ENCODE data around the gene PLCB1.

Gene PLCB1

GRCh38 chr20:8219403-8219802, 87.3 kb downstream of the PLCB1 start:
- H3K27ac ChIP-seq (ENCODE audit: low read length), result no peak overlapping the region
- no peaks in the 10 kb centered on the region for H3K27me3 ChIP-seq (ENCODE audit: insufficient read depth, low read length)
- no peaks in the 10 kb centered on the region for H3K9me3 ChIP-seq (ENCODE audit: insufficient read depth, low read depth, low read length)

GRCh38 chr20:8220716-8221115, 88.7 kb downstream of the PLCB1 start:
- Histone ChIP-seq H3K9ac (ENCODE audit: low read depth, low read length) (no peak overlapping the region), H3K27ac (ENCODE audit: low read length) (no peak overlapping the region), H3K27me3 (ENCODE audit: insufficient read depth, low read length) (no peaks in the 10 kb centered on the region), H3K4me3 (ENCODE audit: low read length) (no peak overlapping the region), H3K9me3 (ENCODE audit: insufficient read depth, low read depth, low read length) (no peaks in the 10 kb centered on the region), H3K36me3 (ENCODE audit: insufficient read depth, low read depth, low read length) (no peaks in the 10 kb centered on the region), H3K4me1 (ENCODE audit: insufficient read depth, low read length) (peaks cover 7% of the 10 kb centered on the region; the same call in 1 of the 2 replicates)

More at GRCh38 chr20:8219403-8219802, 87.3 kb downstream of the PLCB1 start:
- Histone ChIP-seq H3K9ac (ENCODE audit: low read depth, low read length) (no peak overlapping the region), H3K4me1 (ENCODE audit: insufficient read depth, low read length) (peaks cover 12% of the 10 kb centered on the region), H3K36me3 (ENCODE audit: insufficient read depth, low read depth, low read length) (no peaks in the 10 kb centered on the region), H3K4me3 (ENCODE audit: low read length) (no peak overlapping the region)

GRCh38 chr20:8221887-8222419, 89.9 kb downstream of the PLCB1 start:
- H3K9me3 ChIP-seq (ENCODE audit: insufficient read depth, low read depth, low read length), result no peaks in the 10 kb centered on the region
- H3K9ac ChIP-seq (ENCODE audit: low read depth, low read length), result no peak overlapping the region
- no peak overlapping the region for H3K4me3 ChIP-seq (ENCODE audit: low read length)
- H3K27me3 ChIP-seq (ENCODE audit: insufficient read depth, low read length), result no peaks in the 10 kb centered on the region
- H3K27ac ChIP-seq (ENCODE audit: low read length), result no peak overlapping the region
- no peaks in the 10 kb centered on the region for H3K36me3 ChIP-seq (ENCODE audit: insufficient read depth, low read depth, low read length)
- peaks cover 7% of the 10 kb centered on the region; the same call in 1 of the 2 replicates for H3K4me1 ChIP-seq (ENCODE audit: insufficient read depth, low read length)

- no peaks in the 10 kb centered on the region for H3K9me3 ChIP-seq (ENCODE audit: insufficient read depth, low read depth, low read length)
- H3K4me3 ChIP-seq (ENCODE audit: low read length), result no peak overlapping the region
- no peak overlapping the region for H3K9ac ChIP-seq (ENCODE audit: low read depth, low read length)
- no peak overlapping the region for H3K27ac ChIP-seq (ENCODE audit: low read length)
- H3K4me1 ChIP-seq (ENCODE audit: insufficient read depth, low read length), result peaks cover 7% of the 10 kb centered on the region; the same call in 1 of the 2 replicates
- H3K27me3 ChIP-seq (ENCODE audit: insufficient read depth, low read length), result no peaks in the 10 kb centered on the region
- no peaks in the 10 kb centered on the region for H3K36me3 ChIP-seq (ENCODE audit: insufficient read depth, low read depth, low read length)
Observed at GRCh38 chr20:8223091-8223870, 91.2 kb downstream of the PLCB1 start.

- H3K27ac ChIP-seq (ENCODE audit: low read length), result no peak overlapping the region
Observed at GRCh38 chr20:8225658-8226057, 93.6 kb downstream of the PLCB1 start.

GRCh38 chr20:8226106-8226505, 94.0 kb downstream of the PLCB1 start:
- no peaks in the 10 kb centered on the region for H3K36me3 ChIP-seq (ENCODE audit: insufficient read depth, low read depth, low read length)
- H3K27ac ChIP-seq (ENCODE audit: low read length), result no peak overlapping the region
- H3K9me3 ChIP-seq (ENCODE audit: insufficient read depth, low read depth, low read length), result no peaks in the 10 kb centered on the region
- no peak overlapping the region for H3K9ac ChIP-seq (ENCODE audit: low read depth, low read length)
- H3K4me3 ChIP-seq (ENCODE audit: low read length), result no peak overlapping the region
- peaks cover 7% of the 10 kb centered on the region; the same call in 1 of the 2 replicates for H3K4me1 ChIP-seq (ENCODE audit: insufficient read depth, low read length)
- no peaks in the 10 kb centered on the region for H3K27me3 ChIP-seq (ENCODE audit: insufficient read depth, low read length)

More at GRCh38 chr20:8225658-8226057, 93.6 kb downstream of the PLCB1 start:
- H3K4me1 ChIP-seq (ENCODE audit: insufficient read depth, low read length), result peaks cover 7% of the 10 kb centered on the region; the same call in 1 of the 2 replicates
- H3K36me3 ChIP-seq (ENCODE audit: insufficient read depth, low read depth, low read length), result no peaks in the 10 kb centered on the region
- no peak overlapping the region for H3K4me3 ChIP-seq (ENCODE audit: low read length)
- no peaks in the 10 kb centered on the region for H3K27me3 ChIP-seq (ENCODE audit: insufficient read depth, low read length)
- H3K9ac ChIP-seq (ENCODE audit: low read depth, low read length), result no peak overlapping the region
- H3K9me3 ChIP-seq (ENCODE audit: insufficient read depth, low read depth, low read length), result no peaks in the 10 kb centered on the region

- H3K9me3 ChIP-seq (ENCODE audit: insufficient read depth, low read depth, low read length), result no peaks in the 10 kb centered on the region
- H3K27ac ChIP-seq (ENCODE audit: low read length), result no peak overlapping the region
- no peaks in the 10 kb centered on the region for H3K27me3 ChIP-seq (ENCODE audit: insufficient read depth, low read length)
- H3K9ac ChIP-seq (ENCODE audit: low read depth, low read length), result no peak overlapping the region
- peaks cover 7% of the 10 kb centered on the region; the same call in 1 of the 2 replicates for H3K4me1 ChIP-seq (ENCODE audit: insufficient read depth, low read length)
- H3K4me3 ChIP-seq (ENCODE audit: low read length), result no peak overlapping the region
- no peaks in the 10 kb centered on the region for H3K36me3 ChIP-seq (ENCODE audit: insufficient read depth, low read depth, low read length)
Observed at GRCh38 chr20:8227293-8227692, 95.2 kb downstream of the PLCB1 start.

- Histone ChIP-seq H3K36me3 (ENCODE audit: insufficient read depth, low read depth, low read length) (no peaks in the 10 kb centered on the region), H3K9me3 (ENCODE audit: insufficient read depth, low read depth, low read length) (no peaks in the 10 kb centered on the region), H3K27me3 (ENCODE audit: insufficient read depth, low read length) (no peaks in the 10 kb centered on the region), H3K9ac (ENCODE audit: low read depth, low read length) (no peak overlapping the region), H3K27ac (ENCODE audit: low read length) (no peak overlapping the region), H3K4me1 (ENCODE audit: insufficient read depth, low read length) (peaks cover 3% of the 10 kb centered on the region; the same call in 1 of the 2 replicates), H3K4me3 (ENCODE audit: low read length) (no peak overlapping the region)
Observed at GRCh38 chr20:8228315-8228714, 96.2 kb downstream of the PLCB1 start.

GRCh38 chr20:8229090-8229489, 97.0 kb downstream of the PLCB1 start:
- H3K27me3 ChIP-seq (ENCODE audit: insufficient read depth, low read length), result no peaks in the 10 kb centered on the region
- no peaks in the 10 kb centered on the region for H3K9me3 ChIP-seq (ENCODE audit: insufficient read depth, low read depth, low read length)
- H3K27ac ChIP-seq (ENCODE audit: low read length), result no peak overlapping the region
- H3K4me1 ChIP-seq (ENCODE audit: insufficient read depth, low read length), result no peaks in the 10 kb centered on the region
- H3K36me3 ChIP-seq (ENCODE audit: insufficient read depth, low read depth, low read length), result no peaks in the 10 kb centered on the region
- H3K4me3 ChIP-seq (ENCODE audit: low read length), result no peak overlapping the region
- H3K9ac ChIP-seq (ENCODE audit: low read depth, low read length), result no peak overlapping the region

GRCh38 chr20:8231038-8231437, 99.0 kb downstream of the PLCB1 start:
- H3K27me3 ChIP-seq (ENCODE audit: insufficient read depth, low read length), result no peaks in the 10 kb centered on the region
- no peak overlapping the region for H3K27ac ChIP-seq (ENCODE audit: low read length)
- H3K9ac ChIP-seq (ENCODE audit: low read depth, low read length), result no peak overlapping the region
- H3K9me3 ChIP-seq (ENCODE audit: insufficient read depth, low read depth, low read length), result no peaks in the 10 kb centered on the region
- H3K4me1 ChIP-seq (ENCODE audit: insufficient read depth, low read length), result no peaks in the 10 kb centered on the region
- no peaks in the 10 kb centered on the region for H3K36me3 ChIP-seq (ENCODE audit: insufficient read depth, low read depth, low read length)
- H3K4me3 ChIP-seq (ENCODE audit: low read length), result no peak overlapping the region

GRCh38 chr20:8232332-8232731, 100.3 kb downstream of the PLCB1 start:
- Histone ChIP-seq H3K9ac (ENCODE audit: low read depth, low read length) (no peak overlapping the region), H3K27me3 (ENCODE audit: insufficient read depth, low read length) (no peaks in the 10 kb centered on the region), H3K27ac (ENCODE audit: low read length) (no peak overlapping the region), H3K4me3 (ENCODE audit: low read length) (no peak overlapping the region), H3K36me3 (ENCODE audit: insufficient read depth, low read depth, low read length) (no peaks in the 10 kb centered on the region), H3K4me1 (ENCODE audit: insufficient read depth, low read length) (no peaks in the 10 kb centered on the region), H3K9me3 (ENCODE audit: insufficient read depth, low read depth, low read length) (no peaks in the 10 kb centered on the region)

- no peak overlapping the region for H3K4me3 ChIP-seq (ENCODE audit: low read length)
- no peaks in the 10 kb centered on the region for H3K4me1 ChIP-seq (ENCODE audit: insufficient read depth, low read length)
Observed at GRCh38 chr20:8234580-8234979, 102.5 kb downstream of the PLCB1 start.

More at GRCh38 chr20:8234580-8234979, 102.5 kb downstream of the PLCB1 start:
- Histone ChIP-seq H3K36me3 (ENCODE audit: insufficient read depth, low read depth, low read length) (no peaks in the 10 kb centered on the region), H3K9ac (ENCODE audit: low read depth, low read length) (no peak overlapping the region), H3K27me3 (ENCODE audit: insufficient read depth, low read length) (no peaks in the 10 kb centered on the region), H3K9me3 (ENCODE audit: insufficient read depth, low read depth, low read length) (no peaks in the 10 kb centered on the region), H3K27ac (ENCODE audit: low read length) (no peak overlapping the region)

Measured in iPS-20b (cell line).